ENCODE data around the gene NSFL1C. TPM values are rescaled to one million over a fixed set of nuclear protein-coding genes. Genes with fewer than 3 reads are reported as not detected.

The NSFL1C gene
- total RNA-seq, 1 experiment from 2014 or later, result 47.8 TPM

Other genes with a start within 250 kb of the NSFL1C start
- 0.28 TPM in 1 of 2 replicates, not detected in the other for gene RAD21L1, start 240.8 kb downstream of the NSFL1C start, total RNA-seq (2014; rRNA removed; shearing (Covaris generic))
- gene SNPH, start 200.6 kb downstream of the NSFL1C start, total RNA-seq (2014; rRNA removed; shearing (Covaris generic)), result 2.9 and 3.0 TPM in 2 replicates
- 0.71 TPM in 2 replicates for gene SDCBP2, start 137.7 kb downstream of the NSFL1C start, total RNA-seq (2014; rRNA removed; shearing (Covaris generic))
- 112 and 127 TPM in 2 replicates for gene FKBP1A, start 73.8 kb downstream of the NSFL1C start, total RNA-seq (2014; rRNA removed; shearing (Covaris generic))
- gene SIRPB2, start 24.6 kb upstream of the NSFL1C start, total RNA-seq (2014; rRNA removed; shearing (Covaris generic)), result not detected in 2 replicates
- gene SIRPD, start 90.9 kb upstream of the NSFL1C start, total RNA-seq (2014; rRNA removed; shearing (Covaris generic)), result not detected in 2 replicates
- gene SIRPB1, start 153.2 kb upstream of the NSFL1C start, total RNA-seq (2014; rRNA removed; shearing (Covaris generic)), result not detected in 2 replicates
- not detected in 2 replicates for gene SIRPG, start 190.9 kb upstream of the NSFL1C start, total RNA-seq (2014; rRNA removed; shearing (Covaris generic))

Measured in SJCRH30 (cell line).